Keratinocyte (primary cell): ENCODE data around the gene MAP3K4. TPM values are rescaled to one million over a fixed set of nuclear protein-coding genes. Genes with fewer than 3 reads are reported as not detected.

Source experiments
- DNase-seq: peaks from one replicate; pipeline ENCODE4 v3.0.0-alpha.2; 2011; ENCODE audit warnings: low read depth, missing footprints, low spot score
- FAIRE-seq: peaks from 2 replicates; lab custom pipeline; 2011; peaks lifted over from hg19 to GRCh38; lab: Jason Lieb, UNC
- H2AFZ ChIP-seq: 2 replicates; pipeline ENCODE4 v1.6.0; 2012; ENCODE audit warnings: low read length, control low read depth, inconsistent platforms; ENCODE audit not compliant: control insufficient read depth
- H3K27ac ChIP-seq: 2 replicates; pipeline ENCODE4 v1.5.1; 2011; ENCODE audit warnings: low read length; ENCODE audit not compliant: control insufficient read depth, insufficient read depth
- H3K27me3 ChIP-seq: 3 replicates; pipeline ENCODE4 v1.6.0; 2011; ENCODE audit warnings: low read length; ENCODE audit not compliant: control insufficient read depth, insufficient read depth; ENCODE audit errors: extremely low read depth
- H3K36me3 ChIP-seq, 2 experiments: 2 replicates in 1 of 2; 3 replicates in 1 of 2; pipeline ENCODE4 v1.5.1; 2011; ENCODE audit warnings: low read length in 2 of 2, mild to moderate bottlenecking in 1 of 2; ENCODE audit not compliant: control insufficient read depth in 2 of 2, insufficient read depth in 2 of 2; ENCODE audit errors: extremely low read depth in 1 of 2
- H3K4me1 ChIP-seq: 3 replicates; pipeline ENCODE4 v1.5.1; 2011; ENCODE audit warnings: low read length; ENCODE audit not compliant: control insufficient read depth, insufficient read depth; ENCODE audit errors: extremely low read depth
- H3K4me2 ChIP-seq: 3 replicates; pipeline ENCODE4 v1.6.0; 2011; ENCODE audit warnings: low read depth, low read length; ENCODE audit not compliant: control insufficient read depth, insufficient read depth; ENCODE audit errors: extremely low read depth
- H3K4me3 ChIP-seq, 3 experiments: fragments of 200-600 bp in 1 of 3; sonication (generic) in 1 of 3; 2 replicates in 2 of 3; 3 replicates in 1 of 3; pipeline ENCODE4 v1.5.1; 2011 to 2016; ENCODE audit warnings: low read length in 3 of 3, mild to moderate bottlenecking in 3 of 3, control low read depth in 2 of 3, inconsistent platforms in 1 of 3, low read depth in 1 of 3, mixed read lengths in 1 of 3, mixed run types in 1 of 3, moderate library complexity in 1 of 3; ENCODE audit not compliant: control insufficient read depth in 2 of 3, insufficient read depth in 2 of 3; ENCODE audit errors: extremely low read depth in 1 of 3
- H3K79me2 ChIP-seq: 2 replicates; pipeline ENCODE4 v1.6.0; 2012; ENCODE audit warnings: low read length; ENCODE audit not compliant: control insufficient read depth, insufficient read depth
- H3K9ac ChIP-seq: 3 replicates; pipeline ENCODE4 v1.6.0; 2011; ENCODE audit warnings: low read length; ENCODE audit not compliant: control insufficient read depth, insufficient read depth; ENCODE audit errors: extremely low read depth
- H3K9me1 ChIP-seq: 3 replicates; pipeline ENCODE4 v1.6.0; 2011; ENCODE audit warnings: low read length; ENCODE audit not compliant: control insufficient read depth, insufficient read depth; ENCODE audit errors: extremely low read depth
- H3K9me3 ChIP-seq: 2 replicates; pipeline ENCODE4 v1.5.1; 2012; ENCODE audit warnings: low read depth, low read length; ENCODE audit not compliant: control insufficient read depth
- H4K20me1 ChIP-seq: 3 replicates; pipeline ENCODE4 v1.6.0; 2011; ENCODE audit warnings: low read length; ENCODE audit not compliant: control insufficient read depth, insufficient read depth; ENCODE audit errors: extremely low read depth
- EZH2 ChIP-seq: IDR thresholded peaks from one replicate; pipeline ENCODE4 v1.6.1; 2012; ENCODE audit warnings: inconsistent platforms, mild to moderate bottlenecking, low read length, moderate library complexity
- dilution Hi-C: fragments of 300-500 bp; cut with MboI; formaldehyde crosslinking; loops from one replicate; pipeline ENCODE4 v1.7.0; 2020; ENCODE audit warnings: low sequenced_read_pairs; ENCODE audit not compliant: extremely low pct_ligation_motif_present
- polyA plus RNA-seq, 5 experiments: library from polyadenylated mRNA; depleted of rRNA in 3 of 5; stranded (reverse) in 3 of 5; stranded (forward) in 1 of 5; unstranded in 1 of 5; fragments of >200 nt; gene quantifications; 1 replicate in 1 of 5; 2 replicates in 3 of 5; 3 replicates in 1 of 5; pipeline versions ENCODE4 v1.2.1 to v1.2.3, GENCODE V29; 2011 to 2012; ENCODE audit warnings: missing spikeins in 2 of 5, low read depth in 1 of 5, low replicate concordance in 1 of 5
- TF ChIP-seq, protein P1 (sequence below), 3 experiments: IDR thresholded peaks in 1 of 3; conservative IDR thresholded peaks in 1 of 3; optimal IDR thresholded peaks in 1 of 3; 2 replicates in 2 of 3; 3 replicates in 1 of 3; pipeline versions ENCODE3 to v1.5.1; 2011; ENCODE audit warnings: low read length in 3 of 3, mild to moderate bottlenecking in 3 of 3, moderate library complexity in 2 of 3, control low read depth in 1 of 3, inconsistent platforms in 1 of 3; ENCODE audit not compliant: insufficient read depth in 2 of 3; ENCODE audit errors: extremely low read depth in 1 of 3

The MAP3K4 gene
- polyA plus RNA-seq, 1 donor (not counting 4 experiments of a cell fraction or from before 2014, with no cell fraction given) = 12.8 TPM

DNA sequence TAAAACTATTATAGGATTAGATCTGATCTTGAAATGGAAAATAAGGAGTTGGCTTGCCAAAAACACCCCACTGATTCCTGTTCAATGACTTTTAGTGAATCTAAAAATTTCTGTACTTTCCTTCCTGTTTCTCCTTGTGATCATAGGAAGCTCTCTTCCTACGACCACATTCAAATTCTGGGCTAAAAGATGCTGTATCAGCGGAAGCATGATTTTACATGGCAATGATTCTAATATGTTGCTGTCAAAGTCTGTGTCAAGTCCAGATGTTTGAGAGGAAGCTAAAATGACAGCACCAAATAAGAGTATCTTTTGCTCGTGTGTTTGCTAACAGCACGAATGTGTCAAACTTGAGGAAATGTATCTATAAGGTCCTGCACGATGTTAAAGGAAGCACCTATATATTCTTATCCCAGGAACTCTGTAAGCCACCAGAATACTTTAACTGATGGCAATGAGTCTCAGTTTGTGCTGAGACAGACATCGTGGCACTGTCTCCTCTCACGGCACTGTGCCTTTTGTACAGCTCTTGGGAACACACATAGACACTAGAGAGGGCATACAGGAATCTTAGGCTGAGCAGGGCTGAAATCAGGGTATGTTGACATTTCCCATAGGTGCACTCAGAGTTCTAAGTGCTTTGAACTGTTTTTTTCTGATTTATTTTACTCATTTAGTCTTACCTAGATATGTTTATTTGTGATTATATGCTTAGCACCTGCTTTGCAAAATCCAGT, 24.9 kb upstream of the MAP3K4 start:
- H3K4me2 ChIP-seq = no peak overlapping the region
- peaks cover 4% of the 10 kb centered on the region for H3K4me1 ChIP-seq
- H3K79me2 ChIP-seq = no peaks in the 10 kb centered on the region
- H3K9me1 ChIP-seq = peaks cover 2% of the 10 kb centered on the region
- FAIRE-seq = no peak
- no peaks in the 10 kb centered on the region for H3K36me3 ChIP-seq
- H2AFZ ChIP-seq = no peak overlapping the region
- dilution Hi-C loops = no loop called here
- no peak overlapping the region for H3K4me3 ChIP-seq
- H3K27ac ChIP-seq = no peak overlapping the region
- TF ChIP-seq, protein P1, sequence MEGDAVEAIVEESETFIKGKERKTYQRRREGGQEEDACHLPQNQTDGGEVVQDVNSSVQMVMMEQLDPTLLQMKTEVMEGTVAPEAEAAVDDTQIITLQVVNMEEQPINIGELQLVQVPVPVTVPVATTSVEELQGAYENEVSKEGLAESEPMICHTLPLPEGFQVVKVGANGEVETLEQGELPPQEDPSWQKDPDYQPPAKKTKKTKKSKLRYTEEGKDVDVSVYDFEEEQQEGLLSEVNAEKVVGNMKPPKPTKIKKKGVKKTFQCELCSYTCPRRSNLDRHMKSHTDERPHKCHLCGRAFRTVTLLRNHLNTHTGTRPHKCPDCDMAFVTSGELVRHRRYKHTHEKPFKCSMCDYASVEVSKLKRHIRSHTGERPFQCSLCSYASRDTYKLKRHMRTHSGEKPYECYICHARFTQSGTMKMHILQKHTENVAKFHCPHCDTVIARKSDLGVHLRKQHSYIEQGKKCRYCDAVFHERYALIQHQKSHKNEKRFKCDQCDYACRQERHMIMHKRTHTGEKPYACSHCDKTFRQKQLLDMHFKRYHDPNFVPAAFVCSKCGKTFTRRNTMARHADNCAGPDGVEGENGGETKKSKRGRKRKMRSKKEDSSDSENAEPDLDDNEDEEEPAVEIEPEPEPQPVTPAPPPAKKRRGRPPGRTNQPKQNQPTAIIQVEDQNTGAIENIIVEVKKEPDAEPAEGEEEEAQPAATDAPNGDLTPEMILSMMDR (optimal IDR thresholded peaks at IDR 0.05 in 1 of 3, IDR thresholded peaks at IDR 0.05 in 1 of 3, conservative IDR thresholded peaks at IDR 0.05 in 1 of 3; ENCODE audit: extremely low read depth in 1 of 3, insufficient read depth in 2 of 3, low read length in 3 of 3) = no peak
- no peak for TF ChIP-seq EZH2
- H3K27me3 ChIP-seq = no peaks in the 10 kb centered on the region
- no peak for DNase-seq
- no peaks in the 10 kb centered on the region for H4K20me1 ChIP-seq
- H3K9me3 ChIP-seq = no peaks in the 10 kb centered on the region
- no peak overlapping the region for H3K9ac ChIP-seq

DNA sequence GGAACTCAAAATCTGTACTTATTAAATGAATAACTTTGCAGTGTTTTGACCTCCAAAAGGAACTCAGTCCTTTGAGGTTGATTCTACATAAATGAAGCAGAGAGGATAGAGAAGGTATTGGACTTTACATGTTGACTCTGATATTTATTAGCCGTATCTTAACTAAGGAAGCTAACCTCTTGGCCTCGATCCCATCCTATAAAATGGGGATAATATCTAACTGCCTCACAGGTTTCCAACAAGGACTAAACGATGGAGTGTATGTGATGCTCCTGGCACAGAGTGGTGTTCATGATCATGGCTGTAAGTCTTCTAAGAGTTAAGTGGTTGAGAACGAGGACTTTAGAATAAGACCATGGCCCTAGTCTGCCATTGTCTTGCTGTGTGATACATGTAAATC, 24.2 kb upstream of the MAP3K4 start:
- Histone ChIP-seq H3K4me2 (no peak overlapping the region), H3K4me3 (no peak overlapping the region), H4K20me1 (no peaks in the 10 kb centered on the region), H3K9ac (no peak overlapping the region), H3K36me3 (no peaks in the 10 kb centered on the region), H3K27me3 (no peaks in the 10 kb centered on the region), H3K9me3 (no peaks in the 10 kb centered on the region), H3K79me2 (no peaks in the 10 kb centered on the region), H3K9me1 (peaks cover 3% of the 10 kb centered on the region), H2AFZ (no peak overlapping the region), H3K4me1 (peaks cover 9% of the 10 kb centered on the region), H3K27ac (no peak overlapping the region)
- DNase-seq (no peak), FAIRE-seq (no peak)
- TF ChIP-seq, protein P1 (optimal IDR thresholded peaks at IDR 0.05 in 1 of 3, IDR thresholded peaks at IDR 0.05 in 1 of 3, conservative IDR thresholded peaks at IDR 0.05 in 1 of 3; ENCODE audit: extremely low read depth in 1 of 3, insufficient read depth in 2 of 3, low read length in 3 of 3) = no peak
- no peak for TF ChIP-seq EZH2
- dilution Hi-C loops = no loop called here
